ENCODE data around the gene DSP.

DSP gene

DNA sequence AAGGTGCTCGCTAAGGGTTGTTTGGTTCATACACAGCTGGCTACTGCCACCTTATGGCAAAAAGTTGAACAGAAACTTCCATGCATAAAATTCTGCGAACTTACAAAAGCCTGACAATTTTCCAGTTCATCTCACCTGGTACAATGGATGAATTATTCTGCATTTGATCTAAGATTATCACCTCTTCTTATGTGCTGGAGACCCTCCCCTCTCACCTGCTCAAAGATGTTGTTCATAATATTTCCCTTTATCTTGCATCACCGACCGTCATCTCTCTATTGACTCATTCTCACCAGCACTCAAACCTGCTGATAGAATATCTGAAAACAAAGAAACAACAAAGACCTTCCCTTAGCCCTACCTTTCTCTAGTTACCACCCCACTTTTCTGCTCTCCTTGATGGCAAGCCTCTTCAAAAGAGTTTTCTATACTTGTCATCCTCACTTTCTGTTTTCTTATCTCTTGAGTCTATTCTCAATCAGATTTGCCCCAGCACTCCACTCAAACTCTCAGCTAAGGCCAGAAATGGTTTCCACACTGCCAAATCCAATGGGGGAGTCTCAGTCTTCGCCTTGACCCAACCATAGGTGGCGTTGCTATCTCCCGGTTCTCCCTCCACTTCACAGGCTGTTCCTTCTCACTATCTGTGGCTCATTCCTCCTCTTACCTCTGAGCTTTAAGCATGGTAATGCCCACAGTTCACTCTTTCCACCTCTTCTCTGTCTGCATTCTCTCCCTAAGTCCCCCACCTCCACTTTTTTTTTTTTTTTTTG is 74.3 kb downstream of the DSP start:
- DNase-seq: peak; percentile 28

DNA sequence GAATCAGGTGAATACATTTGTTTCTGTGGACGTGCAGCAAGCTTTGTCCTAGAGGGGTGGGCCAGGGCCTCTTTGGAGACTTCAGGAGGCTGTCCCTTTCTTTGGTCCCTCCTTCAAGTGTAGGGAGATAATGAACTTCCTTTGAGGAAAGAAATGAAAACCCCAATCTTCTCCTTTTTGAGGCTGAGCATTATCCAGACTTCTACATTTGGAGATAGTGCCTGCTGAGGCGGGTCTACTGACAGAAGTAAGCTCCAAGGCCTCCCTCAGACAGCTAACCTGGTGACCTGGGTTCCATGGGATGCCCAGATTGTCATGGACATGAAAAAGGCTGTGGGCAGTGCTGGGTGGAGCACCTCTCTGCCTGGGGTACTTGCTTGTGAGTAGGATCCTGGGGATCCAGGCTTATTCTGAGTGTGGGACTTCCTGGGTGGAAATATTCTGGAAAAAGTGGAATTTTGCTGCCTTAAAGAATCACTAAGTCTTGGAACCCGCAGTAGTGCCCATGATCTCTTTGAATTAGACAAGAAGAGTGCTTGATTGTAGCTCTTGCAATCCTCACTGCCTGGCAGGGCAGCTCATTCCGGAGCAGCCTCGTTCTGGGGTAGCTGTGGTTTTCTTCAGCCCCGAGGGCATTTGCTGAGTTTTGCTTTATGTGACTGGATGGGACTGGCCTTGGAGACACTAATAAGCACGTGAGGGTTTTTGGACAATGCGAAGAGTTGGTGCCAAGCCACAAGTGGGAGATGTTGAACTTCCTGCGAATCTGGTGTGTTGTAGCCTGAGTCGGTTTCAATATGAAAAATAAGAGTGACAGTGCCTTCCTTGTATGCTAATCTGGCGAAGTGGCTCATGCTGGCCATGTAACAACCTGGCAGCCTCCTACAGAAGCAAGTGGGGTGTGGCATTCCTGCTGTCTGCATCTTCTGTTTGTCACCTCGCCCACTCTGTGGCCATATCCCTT is 76.6 kb downstream of the DSP start:
- DNase-seq: no peak

DNA sequence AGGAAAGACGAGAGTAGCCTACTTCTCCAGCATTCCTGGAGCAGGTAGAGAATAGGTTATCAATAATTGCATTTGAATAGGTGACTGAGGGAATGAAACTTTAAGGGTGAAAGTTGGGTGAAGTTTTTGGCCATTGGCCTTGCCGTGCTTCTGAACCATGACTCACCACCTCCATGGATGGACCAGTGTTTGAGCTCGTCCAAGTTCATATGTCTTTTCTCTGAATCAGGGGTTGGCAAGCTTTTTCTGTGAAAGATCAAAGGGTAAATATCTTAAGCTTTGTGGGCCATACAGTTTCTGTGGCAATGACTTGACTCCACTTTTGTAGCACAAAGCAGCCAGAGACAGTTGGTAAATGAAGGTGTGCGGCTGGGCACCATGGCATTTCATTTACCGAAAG is 80.3 kb downstream of the DSP start:
- no peak for DNase-seq

- DNase-seq: no peak
Observed at GRCh38 chr6:7624796-7625710, 83.6 kb downstream of the DSP start.

DNA sequence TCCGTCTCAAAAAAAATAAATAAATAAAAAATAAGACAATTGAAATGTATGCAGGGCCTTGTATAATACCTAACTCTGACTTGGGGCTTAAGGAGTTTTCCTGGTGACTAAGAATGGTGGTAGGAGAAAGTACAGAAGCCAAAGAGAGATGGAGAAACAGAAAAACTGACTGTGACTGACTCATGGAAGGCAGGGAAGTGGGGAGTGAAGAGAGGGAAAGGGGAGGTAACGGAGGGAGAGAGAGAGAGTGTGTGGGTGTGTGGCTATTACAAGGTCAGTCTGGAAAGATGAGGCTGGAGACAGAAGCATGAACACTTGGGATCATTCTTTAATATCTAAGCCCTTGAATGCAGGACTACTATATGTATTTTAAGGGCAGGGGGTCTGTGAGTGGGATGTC is 87.0 kb downstream of the DSP start:
- DNase-seq: no peak

DNA sequence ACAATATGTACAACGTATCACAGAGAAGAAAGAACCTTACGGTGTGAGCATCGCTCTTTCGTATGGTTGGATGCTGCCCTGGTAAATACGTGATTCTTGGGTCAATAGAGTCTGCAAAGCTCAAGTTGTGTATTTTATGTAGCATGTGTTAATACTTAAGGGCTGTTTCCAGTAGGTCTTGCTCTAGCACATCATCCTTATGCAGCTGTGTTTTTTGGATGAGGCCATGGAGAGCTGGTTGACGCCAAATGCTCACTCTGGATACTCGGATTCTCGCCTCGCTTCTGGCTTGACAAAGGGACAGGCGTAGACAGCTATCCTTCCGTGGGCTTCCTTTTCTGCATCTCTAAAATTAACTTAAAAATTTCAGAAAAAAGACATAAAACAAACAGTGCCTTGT is 87.4 kb downstream of the DSP start:
- DNase-seq: no peak

DNA sequence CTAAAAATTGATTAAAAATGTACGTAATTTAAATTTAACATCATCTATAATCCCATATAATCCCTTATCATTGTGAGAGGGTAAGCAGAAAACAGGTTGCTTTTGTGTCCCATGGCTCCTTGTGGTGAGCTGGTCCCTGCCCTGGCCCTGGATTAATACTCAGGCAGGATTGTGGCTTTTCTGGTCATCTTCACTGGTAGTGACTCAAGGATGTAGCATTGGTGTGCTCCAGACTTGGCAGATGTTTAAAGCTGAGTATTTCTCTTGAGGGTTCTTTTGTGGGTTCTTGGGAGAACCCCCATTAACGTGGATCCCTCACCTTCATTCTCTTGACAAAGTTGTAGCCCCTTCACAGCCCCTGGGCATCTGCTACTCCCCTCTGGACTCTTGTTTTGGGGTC is 87.8 kb downstream of the DSP start:
- DNase-seq: no peak

GRCh38 chr6:7630792-7631191 is 89.3 kb downstream of the DSP start:
- DNase-seq: no peak

DNA sequence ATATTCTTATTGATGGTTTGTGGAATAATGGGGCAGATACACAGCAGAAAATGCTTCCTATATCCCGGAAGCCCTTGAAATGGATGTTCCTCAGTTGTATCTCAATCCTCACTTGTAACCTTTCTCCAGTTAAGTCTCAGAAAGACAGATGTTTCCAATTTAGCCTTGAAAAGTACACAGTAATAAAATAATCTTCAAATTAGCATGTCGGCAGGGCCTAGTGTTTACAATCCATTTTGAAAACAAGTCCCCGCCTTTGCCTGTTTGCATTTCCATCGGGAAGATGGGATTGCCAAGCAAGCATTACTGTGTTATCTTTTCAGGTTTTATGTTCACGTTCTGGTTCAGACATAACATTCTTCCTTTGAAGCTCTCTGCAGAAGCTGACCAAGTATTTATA is 90.0 kb downstream of the DSP start:
- DNase-seq: no peak

DNA sequence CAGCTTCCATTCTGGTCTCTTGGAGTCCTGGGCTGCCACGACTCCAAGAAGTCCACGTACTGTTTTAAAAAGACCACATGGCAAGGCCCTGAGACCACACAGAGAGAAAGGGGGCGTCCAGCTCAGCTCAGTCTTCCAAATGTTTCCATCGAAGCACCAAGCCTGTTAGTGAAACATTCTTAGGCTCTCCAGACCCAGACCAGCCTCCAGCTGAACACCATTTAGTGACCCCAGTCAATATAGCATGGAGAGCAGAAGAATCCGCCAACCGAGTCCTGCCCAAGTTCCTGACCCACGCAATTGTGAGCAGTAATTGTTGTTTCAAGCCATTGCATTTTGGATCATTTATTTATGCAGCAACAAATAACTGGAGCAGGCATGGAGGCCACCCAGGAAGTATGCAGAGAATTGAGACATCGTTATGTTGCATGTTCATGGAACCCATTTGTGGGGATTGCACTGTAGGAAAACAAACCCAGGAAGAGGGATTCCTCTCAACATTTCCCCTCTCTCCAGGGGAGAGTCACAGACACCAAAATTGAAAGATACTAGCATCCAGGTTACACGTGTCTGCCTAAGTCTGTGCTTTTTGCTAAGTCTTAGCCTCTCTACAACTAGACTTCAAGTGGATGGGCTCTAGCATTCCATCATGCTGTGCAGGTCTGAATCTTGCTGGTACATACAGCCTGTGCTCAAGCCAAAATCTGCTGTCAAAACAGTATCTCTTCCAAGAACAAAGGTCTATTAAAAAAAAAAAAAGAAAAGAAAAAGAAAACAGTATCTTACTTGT is 91.2 kb downstream of the DSP start:
- no peak for DNase-seq

GRCh38 chr6:7633361-7633760 is 91.9 kb downstream of the DSP start:
- no peak for DNase-seq

- DNase-seq: no peak
Observed at GRCh38 chr6:7636151-7636550, 94.7 kb downstream of the DSP start.

Measured in midbrain (tissue), 1 donor.